Caki2 (cell line): Measurements from ENCODE around the gene USP15. TPM values are rescaled to one million over a fixed set of nuclear protein-coding genes. Genes with fewer than 3 reads are reported as not detected.
A peak's percentile ranks its signal among the peaks of the same experiment; 100 is the strongest.

ENCODE experiments used
- DNase-seq: peaks from one replicate; pipeline ENCODE4 v3.0.0-alpha.2; 2015; ENCODE audit warnings: low read depth
- in situ Hi-C: cut with HindIII; loops from 2 replicates; pipeline ENCODE4 v1.10.0; 2016; ENCODE audit warnings: low sequenced_read_pairs, low pct_unique_long_range_greater_than_20kb, mixed read lengths
- total RNA-seq: library from RNA; depleted of rRNA; stranded (reverse); fragments of >200 nt; shearing (Covaris generic); gene quantifications from 2 replicates; pipeline ENCODE4 v1.2.3, GENCODE V29; 2014; ENCODE audit warnings: low replicate concordance

Gene USP15
- total RNA-seq, 1 experiment from 2014 or later, result 13.1 TPM

DNA sequence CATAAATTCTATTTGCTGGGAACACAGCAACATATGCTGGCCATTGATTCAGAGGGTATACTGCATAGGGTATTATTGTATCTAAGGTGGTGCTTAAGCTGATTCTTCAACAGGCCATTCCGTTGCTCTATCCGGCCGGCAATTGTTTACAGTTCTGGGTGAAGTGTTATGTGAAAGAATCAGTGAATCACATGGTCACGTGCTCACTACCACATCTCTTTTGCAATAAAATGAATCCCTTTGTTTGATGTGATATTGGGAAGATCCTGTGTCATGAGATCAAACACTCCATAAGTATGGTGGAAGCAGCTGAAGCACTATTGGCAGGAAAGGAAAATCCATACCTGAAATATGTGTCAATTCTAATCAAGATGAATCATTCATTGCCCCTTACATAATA lies 7.6 kb upstream of the USP15 start:
- in situ Hi-C loops, result no loop called here
- DNase-seq, result no peak

DNA sequence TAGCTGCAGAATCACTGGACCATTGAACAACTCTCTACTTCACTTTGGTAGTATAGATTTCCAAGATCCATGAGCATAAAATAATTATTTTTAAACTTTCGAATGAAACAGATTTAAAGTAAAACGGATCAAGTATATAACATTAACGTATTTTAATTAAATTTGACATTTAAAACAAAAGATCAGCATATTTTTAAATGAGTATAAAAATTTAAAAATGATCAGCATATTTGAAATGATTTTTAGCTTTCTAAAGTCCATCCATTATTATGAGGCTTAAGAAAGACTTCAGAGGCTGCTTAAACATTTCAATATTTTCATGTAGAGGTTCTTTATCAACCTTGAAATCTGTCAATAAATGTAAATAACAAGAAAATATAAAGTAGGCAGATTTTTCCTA lies 5.2 kb upstream of the USP15 start:
- in situ Hi-C loops, result no loop called here
- no peak for DNase-seq

DNA sequence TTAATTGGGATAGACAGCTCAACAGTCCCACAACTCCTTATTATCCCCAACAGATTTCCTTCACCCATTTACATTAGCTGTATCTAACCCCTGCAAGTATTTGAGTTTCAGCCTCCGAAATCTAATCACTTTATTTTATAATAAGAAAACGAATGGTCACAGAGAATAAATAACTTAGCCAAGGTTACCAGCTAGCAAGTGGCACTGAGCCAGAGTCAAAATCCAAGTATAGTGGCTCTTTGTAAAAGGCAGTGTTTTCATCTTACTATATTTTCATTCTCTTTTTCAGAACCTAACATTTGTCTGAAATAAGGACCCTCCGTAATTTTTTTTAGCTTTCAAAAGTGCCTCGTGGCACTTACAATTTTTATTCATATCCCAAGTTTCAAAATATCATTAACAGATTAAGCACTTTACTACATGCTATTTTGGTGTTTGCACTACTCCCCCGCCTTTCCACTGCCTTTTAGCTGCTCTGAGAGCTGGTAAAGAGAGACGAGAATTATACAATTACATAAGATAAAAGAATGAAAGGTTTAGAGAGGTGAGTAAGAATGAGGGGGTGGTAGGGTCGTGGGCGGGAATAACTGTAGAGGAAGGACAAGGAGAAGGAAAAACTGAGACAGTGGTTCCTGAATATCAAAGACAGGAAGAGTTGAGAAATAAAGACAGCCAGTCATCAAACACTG lies 3.7 kb upstream of the USP15 start:
- in situ Hi-C loops, result no loop called here
- no peak for DNase-seq

DNA sequence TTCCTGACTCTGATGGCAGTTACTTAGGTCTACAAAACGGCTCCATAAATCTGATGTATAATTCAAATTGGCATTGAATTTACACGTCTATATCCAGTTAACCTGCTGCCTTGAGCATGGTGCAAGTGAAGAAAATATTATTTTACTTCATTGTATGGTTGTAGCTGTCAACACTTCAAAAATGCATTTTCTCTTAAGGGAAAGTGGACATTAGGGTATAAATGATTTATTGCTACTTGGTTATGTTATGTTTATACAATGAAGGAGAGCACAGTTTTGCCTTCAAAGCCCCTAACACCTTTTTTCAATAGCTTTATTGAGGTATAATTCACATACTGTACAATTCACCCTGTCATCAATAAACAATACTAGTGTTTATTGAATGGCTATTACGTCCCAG lies 2.0 kb upstream of the USP15 start:
- in situ Hi-C loops, result no loop called here
- DNase-seq, result no peak

DNA sequence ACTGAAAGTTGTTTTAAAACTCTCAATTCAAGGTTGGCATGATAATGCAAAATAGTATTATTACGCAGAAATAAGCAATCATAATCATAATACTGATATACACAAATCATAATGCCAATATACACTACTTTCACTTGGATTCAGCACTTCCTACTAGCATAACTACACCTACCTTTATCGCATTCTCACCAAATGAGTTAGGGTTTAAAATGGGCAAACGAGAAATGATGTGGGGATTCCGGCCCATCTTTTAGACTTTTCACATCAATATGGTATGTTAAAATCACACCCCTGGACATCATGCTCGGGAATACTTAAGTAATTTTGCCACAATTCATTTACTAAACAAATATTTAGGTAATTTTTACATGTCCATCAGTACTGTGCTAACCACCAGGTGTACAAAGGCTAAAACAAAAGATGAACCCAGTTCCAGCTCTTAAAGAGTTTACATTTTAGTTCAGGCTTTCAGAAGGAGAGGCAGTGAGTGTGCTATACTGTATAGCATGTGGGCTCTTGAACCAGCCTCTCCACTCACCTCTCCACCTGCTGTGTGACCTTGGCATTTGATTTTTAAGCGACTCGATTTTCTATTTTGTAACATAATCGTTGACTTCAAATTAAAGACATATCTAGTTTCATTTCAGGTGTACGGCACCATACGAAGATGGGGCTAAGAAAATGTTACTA lies 1.1 kb upstream of the USP15 start:
- in situ Hi-C loops, result no loop called here
- DNase-seq, result no peak

DNA sequence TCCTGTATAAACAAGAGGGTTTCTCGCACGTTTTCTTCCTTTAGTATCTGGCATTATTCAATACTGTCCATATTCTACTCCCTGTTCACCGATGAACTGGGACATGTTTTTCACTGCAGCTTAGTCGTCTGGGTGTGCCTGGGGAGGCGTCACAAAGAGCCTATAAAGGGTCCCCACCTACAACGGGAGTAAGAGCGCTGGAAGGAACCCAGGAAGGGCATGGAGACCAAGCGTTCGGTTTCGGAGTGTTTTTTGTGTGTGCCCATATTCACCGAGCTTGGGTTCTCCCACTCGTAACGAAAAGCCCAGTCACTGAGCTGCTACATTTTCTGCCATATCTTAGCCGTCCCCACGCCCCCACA lies 592 bp upstream of the USP15 start:
- in situ Hi-C loops, result no loop called here
- no peak for DNase-seq

DNA sequence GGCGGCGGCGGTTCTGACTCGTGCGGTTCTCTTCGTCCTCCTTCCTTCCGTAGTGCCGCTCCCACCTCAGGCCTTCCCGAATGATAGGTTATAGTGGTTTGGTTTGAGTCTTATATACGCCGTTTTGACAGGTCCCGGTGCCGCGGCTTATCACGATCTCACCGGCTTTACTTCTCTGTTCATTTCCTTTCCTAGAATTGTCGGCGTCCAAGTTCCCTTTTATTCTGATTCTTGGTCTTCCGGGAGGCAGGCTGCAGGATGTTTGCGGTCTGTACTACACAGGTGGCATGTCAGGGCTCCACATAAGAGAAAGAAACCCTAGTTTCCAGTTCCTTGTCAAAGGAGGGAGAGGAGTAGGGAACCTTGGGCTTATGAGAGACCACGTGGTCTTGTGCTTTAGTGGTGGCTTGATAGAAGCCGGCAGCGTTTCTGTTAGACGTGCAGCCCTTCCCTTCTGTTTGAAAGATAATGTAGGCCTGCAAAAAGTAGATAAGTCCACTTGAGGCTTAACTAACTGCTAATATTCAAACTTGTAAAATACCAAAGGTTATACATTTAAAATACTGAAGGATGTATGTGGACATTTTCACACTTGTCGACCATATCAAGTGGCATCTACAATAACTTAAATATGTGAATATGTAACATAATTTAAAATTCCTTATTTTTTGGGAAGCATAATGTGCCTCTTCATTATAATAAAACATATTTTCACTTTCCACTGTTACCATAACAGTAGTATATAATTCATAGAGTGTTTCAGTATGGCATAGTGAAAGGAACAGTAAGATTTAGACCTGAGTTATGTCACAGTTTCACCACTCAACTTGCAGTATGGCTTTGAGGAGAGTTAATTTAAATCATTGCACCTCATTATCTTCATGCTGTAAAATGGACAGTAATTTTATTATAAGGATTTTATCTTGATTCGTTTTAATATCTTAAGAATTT lies 804 bp downstream of the USP15 start:
- DNase-seq, result peak; percentile 53
- in situ Hi-C loops, result no loop called here

DNA sequence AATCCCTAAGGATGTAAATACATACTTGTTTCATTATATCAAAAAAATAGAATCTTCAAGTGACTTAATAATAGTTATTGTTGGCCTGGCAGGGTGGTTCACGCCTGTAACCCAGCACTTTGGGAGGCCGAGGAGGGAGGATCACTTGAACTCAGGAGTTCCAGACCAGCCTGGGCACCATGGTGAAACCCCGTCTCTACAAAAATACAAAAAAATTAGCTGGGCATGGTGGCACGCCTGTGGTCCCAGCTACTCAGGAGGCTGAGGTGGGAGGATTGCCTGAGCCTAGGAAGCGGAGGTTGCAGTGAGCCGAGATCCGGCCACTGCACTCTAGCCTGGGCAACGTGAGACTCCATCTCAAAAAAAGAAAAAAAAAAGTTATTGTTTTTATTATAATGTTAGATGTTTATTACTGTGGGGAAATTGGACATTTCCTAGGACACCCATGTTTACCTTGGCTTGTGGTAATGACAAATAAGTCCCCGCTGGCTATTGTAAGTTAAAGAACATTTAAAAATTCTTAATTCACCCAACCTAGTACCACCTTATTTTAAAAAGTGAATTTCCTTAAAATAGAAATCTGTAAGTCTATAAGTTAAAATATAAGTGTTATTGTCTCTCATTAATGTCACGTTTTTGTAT lies 1.8 kb downstream of the USP15 start:
- in situ Hi-C loops, result no loop called here

DNA sequence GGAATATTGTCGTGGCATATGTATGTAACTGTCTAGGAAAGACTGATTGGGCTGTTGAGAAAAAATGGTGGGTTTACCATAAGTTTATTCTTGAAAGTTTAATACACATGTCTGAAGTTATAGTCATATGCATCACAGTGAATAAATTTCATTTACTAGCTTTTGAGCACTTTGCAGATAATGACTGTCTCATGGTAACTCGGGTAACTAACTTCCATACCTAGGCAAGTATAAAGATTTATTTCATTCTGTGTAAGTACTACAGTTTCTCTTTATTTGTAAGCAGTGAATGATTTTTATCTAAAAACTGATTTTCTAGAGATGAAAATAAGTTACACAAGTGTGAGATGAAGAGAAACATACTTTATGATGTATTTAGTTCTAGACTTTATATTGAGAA lies 3.0 kb downstream of the USP15 start:
- no peak for DNase-seq
- in situ Hi-C loops, result no loop called here

More for the DNA sequence above, 1.8 kb downstream of the USP15 start:
- DNase-seq, result no peak

DNA sequence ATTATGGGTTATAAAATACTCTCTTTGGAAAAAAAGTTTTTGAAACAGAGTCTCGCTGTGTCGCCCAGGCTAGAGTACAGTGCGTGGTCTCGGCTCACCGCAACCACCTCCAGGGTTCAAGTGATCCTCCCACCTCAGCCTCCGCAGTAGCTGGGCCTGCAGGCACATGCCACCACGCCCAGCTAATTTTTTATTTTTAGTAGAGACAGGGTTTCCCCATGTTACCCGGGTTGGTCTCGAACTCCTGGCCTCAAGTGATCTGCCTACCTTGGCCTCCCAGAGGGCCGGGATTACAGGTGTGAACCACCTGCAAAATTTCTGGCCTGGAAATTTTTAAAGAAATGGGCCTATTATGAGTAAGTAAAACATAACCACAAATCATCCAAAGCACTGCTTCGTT lies 3.8 kb downstream of the USP15 start:
- DNase-seq, result no peak
- in situ Hi-C loops, result no loop called here

DNA sequence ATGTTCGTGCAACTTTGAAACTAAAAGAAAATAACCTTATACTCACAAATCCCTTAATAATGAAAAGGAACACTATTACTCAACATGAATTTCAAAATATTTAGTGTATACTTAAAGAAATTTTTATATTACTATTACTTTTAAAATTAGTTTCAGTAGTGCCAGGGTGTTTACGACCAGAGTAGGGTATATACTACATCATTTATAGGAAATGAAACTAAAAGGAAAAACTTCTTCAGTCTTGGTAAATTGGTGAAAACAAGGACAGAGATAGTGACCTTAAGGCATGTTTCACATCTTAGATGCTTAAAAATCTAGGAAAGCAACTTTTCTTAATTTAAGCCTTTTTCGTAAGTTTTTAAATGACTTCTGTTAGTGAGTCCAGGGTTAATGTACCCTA lies 4.5 kb downstream of the USP15 start:
- in situ Hi-C loops, result no loop called here
- DNase-seq, result no peak

DNA sequence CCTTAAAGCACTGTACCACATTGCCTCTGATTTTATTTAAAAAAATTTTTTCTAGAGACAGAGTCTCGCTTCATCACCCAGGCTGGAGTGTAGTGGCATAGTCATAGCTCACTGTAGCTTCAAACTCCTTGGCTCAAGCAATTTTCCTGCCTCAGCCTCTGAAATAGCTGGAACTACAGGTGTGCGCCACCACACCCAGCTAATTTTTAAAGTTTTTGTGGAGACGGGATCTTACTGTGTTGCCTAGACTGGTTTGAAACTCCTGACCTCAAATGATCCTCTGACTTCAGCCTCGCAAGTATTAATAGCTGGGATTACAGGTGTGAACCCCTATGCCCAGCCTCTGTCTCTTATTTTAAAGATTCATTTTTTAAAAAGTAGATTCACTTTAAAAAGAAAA lies 5.3 kb downstream of the USP15 start:
- in situ Hi-C loops, result no loop called here
- no peak for DNase-seq

DNA sequence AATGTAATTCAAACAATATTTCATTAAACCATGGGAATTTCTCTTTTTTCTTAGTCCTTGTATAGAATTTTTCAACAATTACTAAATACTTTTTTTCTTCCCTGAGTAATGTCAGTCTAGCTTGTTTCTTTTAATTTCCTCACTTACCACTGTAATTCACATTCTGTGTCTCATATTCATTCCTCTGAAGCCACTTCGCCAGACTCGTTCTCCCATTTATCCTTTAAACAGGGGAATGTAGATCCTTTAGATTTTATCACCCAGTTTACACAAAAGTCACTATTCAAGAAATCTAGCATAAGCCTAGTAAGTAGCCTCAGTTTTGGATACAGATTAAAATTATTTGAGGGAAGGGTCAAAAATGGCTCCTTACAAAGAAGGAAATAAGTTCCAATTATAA lies 6.8 kb downstream of the USP15 start:
- in situ Hi-C loops, result no loop called here
- no peak for DNase-seq

DNA sequence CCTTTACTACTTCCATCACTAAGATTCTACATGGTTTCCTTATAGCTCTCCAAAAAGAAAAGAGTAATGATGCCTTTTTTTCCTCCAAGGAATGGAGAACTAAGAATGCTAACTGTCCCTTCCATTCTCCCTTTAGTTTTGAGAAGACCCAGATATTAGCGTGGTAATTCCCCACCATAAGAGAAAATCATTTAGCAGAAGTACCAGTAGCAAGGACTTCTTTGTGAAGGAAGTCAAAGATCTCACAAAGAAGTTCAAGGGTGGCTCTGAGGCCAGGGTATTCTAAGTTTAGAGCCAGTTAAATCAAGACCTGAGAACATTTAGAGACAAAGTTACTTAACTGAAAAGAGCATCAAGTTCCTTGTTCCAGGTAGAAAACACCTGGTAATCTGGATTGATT lies 7.3 kb downstream of the USP15 start:
- in situ Hi-C loops, result no loop called here
- DNase-seq, result no peak

DNA sequence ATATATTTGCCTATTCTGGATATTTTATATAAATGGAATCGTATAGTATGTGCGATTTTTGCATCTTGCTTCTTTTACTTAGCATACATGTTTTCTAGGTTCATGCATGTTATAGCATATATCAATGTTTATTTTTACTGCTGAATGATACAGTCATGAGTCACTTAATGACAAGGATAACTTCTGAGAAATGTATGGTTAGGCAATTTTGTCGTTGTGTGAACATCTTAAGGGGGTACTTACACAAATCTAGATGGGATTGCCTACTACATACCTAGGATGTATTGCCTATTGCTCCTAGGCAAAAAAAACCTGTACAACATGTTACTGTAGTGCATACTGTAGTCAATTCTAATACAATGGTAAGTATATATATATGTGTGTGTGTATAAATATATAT lies 8.8 kb downstream of the USP15 start:
- in situ Hi-C loops, result no loop called here
- DNase-seq, result no peak

DNA sequence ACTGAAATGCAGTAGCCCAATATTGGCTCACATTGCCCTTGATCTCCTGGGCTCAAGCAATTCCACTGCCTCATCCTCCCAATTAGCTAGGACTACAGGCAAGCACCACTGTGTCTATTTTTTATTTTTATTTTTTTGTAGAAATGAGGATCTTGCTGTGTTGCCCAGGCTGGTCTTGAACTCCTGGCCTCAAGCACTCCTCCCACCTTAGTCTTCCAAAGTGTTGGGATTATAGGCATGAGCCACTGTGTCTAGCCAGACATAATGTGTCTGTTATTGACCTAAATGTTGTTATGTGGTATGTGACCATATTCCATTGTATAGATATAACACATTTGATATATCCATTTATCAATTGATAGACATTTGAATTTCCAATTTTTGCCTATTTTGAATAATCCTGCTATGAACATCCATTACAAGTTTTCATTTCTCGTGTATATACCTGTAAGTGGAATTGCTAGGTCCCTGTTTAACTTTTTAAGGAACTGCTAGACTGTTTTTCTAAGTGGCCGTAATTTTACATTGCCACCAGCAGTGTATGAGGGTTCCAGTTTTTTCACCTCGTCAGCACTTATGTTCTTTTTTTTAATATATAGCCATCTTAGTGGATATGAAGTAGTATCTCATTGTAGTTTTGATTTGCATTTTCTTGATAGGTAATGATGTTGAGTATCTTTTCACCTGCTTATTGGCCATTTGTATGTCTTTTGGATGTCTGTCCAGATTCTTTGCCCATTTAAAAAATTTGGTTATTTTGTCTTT lies 9.4 kb downstream of the USP15 start:
- DNase-seq, result no peak
- in situ Hi-C loops, result no loop called here

DNA sequence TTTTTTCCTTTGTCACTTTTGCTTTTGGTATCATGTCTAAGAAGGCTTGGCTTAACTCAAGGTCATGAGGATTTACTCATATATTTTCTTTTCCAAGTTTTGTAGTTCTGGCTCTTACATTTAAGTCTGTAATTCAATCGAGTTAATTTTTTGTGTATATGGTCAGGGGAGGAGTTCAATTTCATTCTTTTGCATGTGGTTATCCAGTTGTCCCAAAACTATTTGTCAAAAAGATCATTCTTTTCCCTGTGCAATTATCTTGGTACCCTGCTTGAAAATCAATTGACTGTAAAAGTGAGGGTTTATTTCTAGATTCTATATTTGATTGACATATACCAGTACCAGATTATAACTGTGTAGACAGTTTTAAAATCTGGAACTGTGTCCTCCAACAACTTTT lies 10.2 kb downstream of the USP15 start:
- DNase-seq, result no peak
- in situ Hi-C loops, result no loop called here

DNA sequence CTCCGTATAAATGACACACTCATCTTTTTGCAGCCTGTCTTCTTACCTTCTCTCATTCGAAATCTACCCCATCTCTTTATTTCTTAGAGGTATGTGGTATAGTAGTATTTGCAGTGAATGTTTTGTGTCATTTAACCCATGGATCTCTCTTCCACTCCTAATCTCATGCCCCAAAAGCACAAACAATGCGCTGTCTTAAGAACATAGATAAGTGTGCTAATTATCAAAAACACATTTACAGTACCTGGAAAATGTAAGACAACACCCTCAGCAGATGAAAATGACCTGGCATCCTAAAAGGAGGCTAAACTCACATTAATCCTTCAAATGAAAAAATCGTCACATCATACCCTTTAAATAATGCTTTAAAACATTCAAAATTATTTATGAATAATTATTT lies 10.7 kb downstream of the USP15 start:
- no peak for DNase-seq
- in situ Hi-C loops, result no loop called here
